Inflammatory macrophage treated with lipopolysaccharide for 4 hours (primary cell): ENCODE results near the gene SCGB1D1.

ENCODE experiments used
- DNase-seq: peaks from one replicate; pipeline ENCODE4 v3.0.0-alpha.2; 2020

Gene SCGB1D1

GRCh38 chr11:62237499-62237898, 47.5 kb downstream of the SCGB1D1 start:
- DNase-seq = no peak

- no peak for DNase-seq
Measured at GRCh38 chr11:62238151-62238550, 48.1 kb downstream of the SCGB1D1 start.

GRCh38 chr11:62241095-62241494, 51.1 kb downstream of the SCGB1D1 start:
- DNase-seq = no peak

- no peak for DNase-seq
Measured at GRCh38 chr11:62242021-62242420, 52.0 kb downstream of the SCGB1D1 start, which contains the start of gene SCGB1D2. Gene SCGB1D2 (plus strand): TSS chr11:62242239. CDS start chr11:62242308, 69 bp downstream.
